GM12892 (cell line): Measurements from ENCODE around the gene JCHAIN.

Source experiments
- POLR2A ChIP-seq: IDR thresholded peaks from 2 replicates; pipeline ENCODE4 v1.6.1; 2011; ENCODE audit warnings: low read depth, low read length, control low read depth
- POLR2AphosphoS5 ChIP-seq: IDR thresholded peaks from 2 replicates; pipeline ENCODE4 v1.6.1; 2011; ENCODE audit warnings: low read depth, low read length, control low read depth
- TAF1 ChIP-seq: IDR thresholded peaks from 2 replicates; pipeline ENCODE4 v1.6.1; 2011; ENCODE audit warnings: low read depth, mild to moderate bottlenecking, control low read depth, low read length, borderline replicate concordance

DNA sequence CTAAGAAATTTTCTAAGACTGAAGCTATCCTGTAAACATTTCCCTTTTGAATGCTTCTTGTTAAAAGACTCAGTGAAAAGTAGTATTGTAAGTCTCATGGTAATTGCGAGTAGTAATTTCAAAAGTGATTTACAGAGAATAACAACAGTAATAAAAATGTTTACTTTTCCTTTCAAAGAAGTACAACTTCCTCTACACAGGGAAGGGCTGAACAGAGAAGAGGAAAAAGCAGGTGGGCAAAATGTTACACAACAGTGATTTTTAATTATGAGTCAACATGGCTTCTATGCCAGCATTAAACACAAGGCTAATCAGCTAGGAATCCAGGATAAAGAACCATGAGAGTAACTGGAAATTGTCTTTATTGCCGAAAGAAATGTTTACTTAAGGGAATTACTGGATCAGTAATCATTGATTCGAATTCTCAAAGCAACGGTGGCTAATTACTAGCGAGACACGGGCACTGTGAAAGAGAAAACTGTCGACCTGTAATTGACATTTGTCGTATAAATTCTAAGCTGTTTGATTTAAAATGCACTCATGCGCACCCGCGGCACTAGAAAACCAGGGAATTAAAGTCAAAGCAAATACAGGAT is 37.4 kb upstream of the JCHAIN start:
- no peak for TF ChIP-seq POLR2A
- TF ChIP-seq TAF1: no peak
- TF ChIP-seq POLR2AphosphoS5: no peak
